ENCODE measurements around the gene VAMP5.

The VAMP5 gene

GRCh38 chr2:85623991-85624390 lies 39.8 kb downstream of the VAMP5 start:
- no peak overlapping the region for H3K27ac ChIP-seq (ENCODE audit: low read length)
- no peak for DNase-seq
- no peak overlapping the region for H3K4me2 ChIP-seq (ENCODE audit: insufficient read depth, low read length)
- H3K9ac ChIP-seq (ENCODE audit: low read depth, low read length): no peak overlapping the region
- H3K4me3 ChIP-seq (ENCODE audit: low read depth in 1 of 2, low read length in 2 of 2): no peak overlapping the region
- no peak for ATAC-seq (ENCODE audit: insufficient read depth, low read depth)
- H3K9me3 ChIP-seq (ENCODE audit: insufficient read depth, low read length, severe bottlenecking): no peaks in the 10 kb centered on the region
- H3K27me3 ChIP-seq (ENCODE audit: insufficient read depth, low read length, poor library complexity): no peaks in the 10 kb centered on the region
- H2AFZ ChIP-seq (ENCODE audit: low read depth, low read length): no peak overlapping the region
- H4K20me1 ChIP-seq (ENCODE audit: insufficient read depth, low read length): peaks cover 23% of the 10 kb centered on the region
- peaks cover 96% of the 10 kb centered on the region for H3K36me3 ChIP-seq (ENCODE audit: insufficient read depth, low read length)
- peaks cover 64% of the 10 kb centered on the region for H3K79me2 ChIP-seq (ENCODE audit: insufficient read depth, low read length)
- no peak for TF ChIP-seq EZH2 (IDR thresholded peaks at IDR 0.05; ENCODE audit: borderline replicate concordance, low read depth, low read length, severe bottlenecking)
- TF ChIP-seq CTCF (IDR thresholded peaks at IDR 0.05; ENCODE audit: borderline replicate concordance, extremely low read depth, low read length, poor library complexity, severe bottlenecking): no peak
- H3K4me1 ChIP-seq (ENCODE audit: insufficient read depth, low read length): peaks cover 6% of the 10 kb centered on the region

GRCh38 chr2:85628658-85629057 lies 44.4 kb downstream of the VAMP5 start:
- H3K9me3 ChIP-seq (ENCODE audit: insufficient read depth, low read length, severe bottlenecking): no peaks in the 10 kb centered on the region
- H3K4me1 ChIP-seq (ENCODE audit: insufficient read depth, low read length): no peaks in the 10 kb centered on the region
- TF ChIP-seq EZH2 (IDR thresholded peaks at IDR 0.05; ENCODE audit: borderline replicate concordance, low read depth, low read length, severe bottlenecking) (no peak), CTCF (IDR thresholded peaks at IDR 0.05; ENCODE audit: borderline replicate concordance, extremely low read depth, low read length, poor library complexity, severe bottlenecking) (no peak)
- no peak overlapping the region for H3K4me3 ChIP-seq (ENCODE audit: low read depth in 1 of 2, low read length in 2 of 2)
- no peak overlapping the region for H3K27ac ChIP-seq (ENCODE audit: low read length)
- H3K4me2 ChIP-seq (ENCODE audit: insufficient read depth, low read length): no peak overlapping the region
- H2AFZ ChIP-seq (ENCODE audit: low read depth, low read length): no peak overlapping the region
- DNase-seq: no peak
- H4K20me1 ChIP-seq (ENCODE audit: insufficient read depth, low read length): peaks cover 14% of the 10 kb centered on the region
- H3K79me2 ChIP-seq (ENCODE audit: insufficient read depth, low read length): peaks cover 54% of the 10 kb centered on the region
- no peaks in the 10 kb centered on the region for H3K27me3 ChIP-seq (ENCODE audit: insufficient read depth, low read length, poor library complexity)
- ATAC-seq (ENCODE audit: insufficient read depth, low read depth): 0 out of 3 replicates have a peak, but pooled peaks have one; percentile 40
- peaks cover 94% of the 10 kb centered on the region for H3K36me3 ChIP-seq (ENCODE audit: insufficient read depth, low read length)
- no peak overlapping the region for H3K9ac ChIP-seq (ENCODE audit: low read depth, low read length)

GRCh38 chr2:85631316-85631715 lies 47.1 kb downstream of the VAMP5 start:
- DNase-seq (no peak), ATAC-seq (ENCODE audit: insufficient read depth, low read depth) (0 out of 3 replicates have a peak, but pooled peaks have one; percentile 3)
- Histone ChIP-seq H3K27ac (ENCODE audit: low read length) (no peak overlapping the region), H3K4me3 (ENCODE audit: low read depth in 1 of 2, low read length in 2 of 2) (no peak overlapping the region), H4K20me1 (ENCODE audit: insufficient read depth, low read length) (peaks cover 17% of the 10 kb centered on the region), H3K79me2 (ENCODE audit: insufficient read depth, low read length) (peaks cover 39% of the 10 kb centered on the region), H3K4me1 (ENCODE audit: insufficient read depth, low read length) (no peaks in the 10 kb centered on the region), H3K9me3 (ENCODE audit: insufficient read depth, low read length, severe bottlenecking) (no peaks in the 10 kb centered on the region), H3K4me2 (ENCODE audit: insufficient read depth, low read length) (no peak overlapping the region), H3K9ac (ENCODE audit: low read depth, low read length) (no peak overlapping the region), H3K27me3 (ENCODE audit: insufficient read depth, low read length, poor library complexity) (no peaks in the 10 kb centered on the region), H2AFZ (ENCODE audit: low read depth, low read length) (no peak overlapping the region), H3K36me3 (ENCODE audit: insufficient read depth, low read length) (peaks cover 92% of the 10 kb centered on the region)
- TF ChIP-seq EZH2 (IDR thresholded peaks at IDR 0.05; ENCODE audit: borderline replicate concordance, low read depth, low read length, severe bottlenecking) (no peak), CTCF (IDR thresholded peaks at IDR 0.05; ENCODE audit: borderline replicate concordance, extremely low read depth, low read length, poor library complexity, severe bottlenecking) (no peak)

GRCh38 chr2:85635011-85635410 lies 50.8 kb downstream of the VAMP5 start:
- Histone ChIP-seq H3K79me2 (ENCODE audit: insufficient read depth, low read length) (peaks cover 30% of the 10 kb centered on the region), H3K27ac (ENCODE audit: low read length) (no peak overlapping the region), H4K20me1 (ENCODE audit: insufficient read depth, low read length) (peaks cover 22% of the 10 kb centered on the region), H3K4me1 (ENCODE audit: insufficient read depth, low read length) (no peaks in the 10 kb centered on the region), H3K4me3 (ENCODE audit: low read depth in 1 of 2, low read length in 2 of 2) (no peak overlapping the region), H3K9ac (ENCODE audit: low read depth, low read length) (no peak overlapping the region), H3K4me2 (ENCODE audit: insufficient read depth, low read length) (no peak overlapping the region), H3K36me3 (ENCODE audit: insufficient read depth, low read length) (peaks cover 94% of the 10 kb centered on the region), H2AFZ (ENCODE audit: low read depth, low read length) (no peak overlapping the region), H3K27me3 (ENCODE audit: insufficient read depth, low read length, poor library complexity) (no peaks in the 10 kb centered on the region), H3K9me3 (ENCODE audit: insufficient read depth, low read length, severe bottlenecking) (no peaks in the 10 kb centered on the region)
- ATAC-seq (ENCODE audit: insufficient read depth, low read depth) (no peak), DNase-seq (no peak)
- TF ChIP-seq CTCF (IDR thresholded peaks at IDR 0.05; ENCODE audit: borderline replicate concordance, extremely low read depth, low read length, poor library complexity, severe bottlenecking) (no peak), EZH2 (IDR thresholded peaks at IDR 0.05; ENCODE audit: borderline replicate concordance, low read depth, low read length, severe bottlenecking) (no peak)
